Retinal pigment epithelial cell (primary cell): Measurements from ENCODE around the gene PNLIPRP2.

ENCODE experiments used
- DNase-seq: peaks from one replicate; pipeline ENCODE4 v3.0.0-alpha.2; 2010; ENCODE audit warnings: low read depth
- H3K4me3 ChIP-seq: 2 replicates; pipeline ENCODE4 v1.5.1; 2011; ENCODE audit warnings: mild to moderate bottlenecking, low read length, control low read depth, moderate library complexity
- TF ChIP-seq, protein P1 (sequence below): conservative IDR thresholded peaks from 2 replicates; pipeline ENCODE4 v1.5.1; 2011; ENCODE audit warnings: low read depth, low read length, control low read depth, inconsistent platforms

PNLIPRP2 gene

DNA sequence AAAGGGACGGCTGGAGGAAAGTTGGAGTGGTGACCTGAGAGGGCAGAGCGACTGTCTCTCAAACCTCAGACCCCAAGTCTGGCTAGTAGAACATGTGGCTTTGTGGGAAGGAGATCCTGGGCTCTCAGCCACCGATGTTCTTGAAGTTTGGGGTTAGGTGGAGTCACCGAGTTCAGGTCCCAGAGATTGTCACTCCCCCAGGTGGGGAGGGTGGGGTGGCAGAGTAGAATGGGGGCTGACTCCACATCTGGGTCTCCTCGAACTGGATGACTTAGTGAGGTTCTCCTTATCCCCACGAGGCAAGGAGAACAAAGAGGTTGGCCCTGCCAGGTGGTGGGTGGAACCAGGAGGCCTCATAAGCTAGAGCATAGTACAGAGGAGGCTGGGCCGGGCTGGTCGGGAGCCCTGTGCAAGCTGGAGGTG, 14.7 kb upstream of the PNLIPRP2 start:
- TF ChIP-seq, protein P1, sequence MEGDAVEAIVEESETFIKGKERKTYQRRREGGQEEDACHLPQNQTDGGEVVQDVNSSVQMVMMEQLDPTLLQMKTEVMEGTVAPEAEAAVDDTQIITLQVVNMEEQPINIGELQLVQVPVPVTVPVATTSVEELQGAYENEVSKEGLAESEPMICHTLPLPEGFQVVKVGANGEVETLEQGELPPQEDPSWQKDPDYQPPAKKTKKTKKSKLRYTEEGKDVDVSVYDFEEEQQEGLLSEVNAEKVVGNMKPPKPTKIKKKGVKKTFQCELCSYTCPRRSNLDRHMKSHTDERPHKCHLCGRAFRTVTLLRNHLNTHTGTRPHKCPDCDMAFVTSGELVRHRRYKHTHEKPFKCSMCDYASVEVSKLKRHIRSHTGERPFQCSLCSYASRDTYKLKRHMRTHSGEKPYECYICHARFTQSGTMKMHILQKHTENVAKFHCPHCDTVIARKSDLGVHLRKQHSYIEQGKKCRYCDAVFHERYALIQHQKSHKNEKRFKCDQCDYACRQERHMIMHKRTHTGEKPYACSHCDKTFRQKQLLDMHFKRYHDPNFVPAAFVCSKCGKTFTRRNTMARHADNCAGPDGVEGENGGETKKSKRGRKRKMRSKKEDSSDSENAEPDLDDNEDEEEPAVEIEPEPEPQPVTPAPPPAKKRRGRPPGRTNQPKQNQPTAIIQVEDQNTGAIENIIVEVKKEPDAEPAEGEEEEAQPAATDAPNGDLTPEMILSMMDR = no peak
- H3K4me3 ChIP-seq = no peak overlapping the region
- DNase-seq = no peak

DNA sequence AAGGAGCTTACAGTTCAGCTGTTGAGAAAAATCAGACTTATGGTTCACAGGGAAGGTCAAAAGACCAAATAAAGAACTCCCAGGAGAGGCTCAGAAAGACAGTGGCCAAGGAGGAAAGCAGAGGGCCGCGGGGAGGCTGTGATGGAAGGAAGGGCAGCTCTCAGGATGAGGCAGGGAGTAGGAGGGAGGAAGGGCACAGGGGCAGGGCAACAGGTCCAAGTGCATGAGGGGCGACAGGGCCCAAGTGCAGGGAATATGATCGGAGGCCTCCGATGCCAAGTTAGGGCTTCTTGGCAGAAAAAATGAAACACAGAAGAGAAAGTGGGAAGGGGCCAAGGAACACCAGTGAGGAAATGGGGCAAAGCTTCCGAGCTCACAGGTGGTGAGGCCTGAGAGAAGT, 13.4 kb upstream of the PNLIPRP2 start:
- H3K4me3 ChIP-seq = no peak overlapping the region
- TF ChIP-seq, protein P1 = no peak
- DNase-seq = no peak

DNA sequence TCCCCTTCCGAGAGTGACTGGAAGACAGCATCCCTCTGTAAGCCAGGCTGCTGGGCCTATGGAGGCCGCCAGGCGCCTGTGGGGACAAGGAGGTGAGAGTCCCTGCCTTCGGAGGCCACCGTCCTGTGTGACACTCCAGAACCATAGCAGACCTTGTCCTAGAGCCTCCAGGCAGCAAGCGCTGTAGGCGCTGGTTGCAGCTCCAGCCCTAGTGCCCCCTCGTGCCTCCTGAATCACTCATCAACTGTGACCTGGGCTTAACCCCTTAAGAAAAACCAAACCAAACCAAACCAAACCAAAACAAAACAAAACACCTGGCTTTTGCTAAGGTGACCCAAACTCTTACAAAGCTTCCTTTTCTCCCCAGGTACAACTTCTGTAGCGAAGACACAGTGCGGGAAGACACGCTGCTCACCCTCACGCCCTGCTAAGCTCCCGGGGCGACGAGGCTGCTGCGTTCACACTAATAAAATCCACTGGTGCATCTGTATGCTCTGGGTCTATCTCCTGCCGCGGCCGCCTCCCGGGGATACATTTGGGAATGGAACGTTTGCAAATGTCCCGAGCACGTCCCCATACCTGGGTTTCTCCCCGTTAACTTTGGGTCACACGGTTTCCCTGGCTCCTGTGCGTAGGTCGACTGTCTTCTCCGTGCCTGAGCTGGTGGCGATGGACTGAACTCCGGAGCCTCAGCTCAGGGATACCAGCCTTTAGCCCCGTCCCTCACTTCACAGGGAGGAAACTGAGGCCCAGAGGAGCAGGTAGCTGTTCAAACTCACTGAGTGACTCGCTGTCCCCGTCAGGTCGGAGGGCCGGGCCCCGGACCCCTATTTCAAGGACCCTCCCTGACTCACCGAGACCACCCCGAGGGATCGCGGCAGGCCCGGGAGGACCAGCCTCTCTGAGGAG, 11.8 kb upstream of the PNLIPRP2 start:
- H3K4me3 ChIP-seq = peak overlapping the region; percentile 61
- TF ChIP-seq, protein P1 = no peak
- DNase-seq = no peak

DNA sequence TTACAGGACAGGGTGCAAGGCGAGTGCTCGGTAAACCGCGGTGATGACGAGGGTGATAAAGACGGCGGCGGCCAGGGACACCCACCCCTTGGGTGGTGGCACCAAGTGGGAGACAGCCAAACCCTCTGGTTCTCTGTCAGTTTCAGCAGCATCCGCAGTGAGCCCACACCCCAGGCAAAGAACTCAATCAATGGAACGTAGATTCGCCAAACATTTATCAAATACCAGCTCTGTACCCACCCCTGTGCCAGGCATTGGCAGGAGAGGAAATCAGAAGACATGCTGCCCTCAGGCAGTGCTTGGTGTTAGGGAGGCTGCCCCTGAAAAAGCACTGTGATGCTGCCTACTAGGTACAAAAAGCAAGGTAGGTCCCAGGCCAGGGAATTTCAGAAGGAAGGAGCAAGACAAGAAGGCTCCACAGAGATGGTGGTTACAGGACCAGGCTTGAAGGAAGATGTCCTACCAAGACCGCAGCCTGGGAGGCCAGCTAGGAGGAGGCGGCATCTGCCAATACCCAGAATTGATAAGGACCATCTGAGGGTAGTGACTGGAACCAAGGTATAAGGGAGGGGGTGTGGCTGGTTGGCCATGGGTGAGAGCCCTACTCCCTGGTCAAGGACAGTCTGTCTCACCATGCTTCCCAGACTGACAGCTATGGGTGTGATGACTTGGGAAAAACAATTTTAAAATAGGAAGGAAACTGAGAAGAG, 10.2 kb upstream of the PNLIPRP2 start:
- no peak for DNase-seq
- H3K4me3 ChIP-seq = no peak overlapping the region
- TF ChIP-seq, protein P1 = no peak

DNA sequence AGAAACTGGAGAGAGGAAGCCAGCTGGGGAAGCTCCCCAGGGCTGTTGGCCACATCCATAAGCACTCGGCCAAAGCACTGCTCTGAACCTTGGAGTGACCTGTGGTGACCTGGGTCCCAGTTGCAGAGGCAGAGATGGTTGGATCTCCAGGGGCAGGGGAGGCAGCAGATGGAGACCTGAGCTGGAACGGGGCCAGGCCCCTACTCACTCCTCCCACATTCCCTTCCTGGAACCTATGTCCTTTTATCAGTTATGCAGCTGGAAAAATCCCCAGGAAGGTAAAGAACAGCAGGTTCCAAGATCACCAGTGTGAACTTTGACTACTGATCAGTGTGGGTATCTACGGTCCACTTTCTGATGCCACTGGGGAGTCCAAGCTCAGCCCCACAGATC, 9.6 kb upstream of the PNLIPRP2 start:
- TF ChIP-seq, protein P1 = no peak
- DNase-seq = no peak
- H3K4me3 ChIP-seq = no peak overlapping the region

DNA sequence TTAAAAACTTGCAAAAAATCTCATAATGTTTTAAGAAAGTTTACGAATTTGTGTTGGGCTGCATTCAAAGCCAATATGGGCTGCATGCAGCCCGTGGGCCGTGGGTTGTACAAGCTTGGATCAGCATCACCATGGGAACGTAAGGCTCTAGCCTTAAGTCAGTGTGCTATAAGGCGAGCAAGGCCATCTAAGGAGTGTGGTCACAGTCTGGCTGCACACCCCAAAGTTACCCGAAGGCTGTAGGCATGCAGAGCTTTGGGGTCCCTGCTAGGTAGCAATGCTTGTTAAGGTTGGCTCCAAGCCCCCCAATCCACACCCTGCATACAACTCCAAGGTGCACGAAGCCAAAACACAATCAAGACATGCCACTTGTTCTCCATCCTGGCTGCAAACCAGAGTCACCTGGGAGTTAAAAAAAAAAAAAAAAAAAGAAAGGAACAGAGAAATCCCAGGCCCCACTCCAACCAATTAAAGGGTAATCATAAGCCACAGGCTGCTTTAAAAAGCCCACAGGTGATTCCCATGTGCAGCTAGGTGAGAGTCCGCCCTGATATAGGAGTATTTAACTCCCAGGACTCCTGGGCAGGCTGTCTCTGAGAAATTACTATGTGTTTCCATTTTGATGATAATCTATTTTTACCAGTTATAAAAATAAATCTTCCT, 8.5 kb upstream of the PNLIPRP2 start:
- TF ChIP-seq, protein P1 = no peak
- DNase-seq = no peak
- H3K4me3 ChIP-seq = no peak overlapping the region
